Glutamatergic neuron (in vitro differentiated cells): Measurements from ENCODE around the gene CFAP73. TPM values are rescaled to one million over a fixed set of nuclear protein-coding genes. Genes with fewer than 3 reads are reported as not detected.

ENCODE experiments used
- DNase-seq: peaks from one replicate; pipeline ENCODE4 v3.0.0; 2022
- H3K27ac Mint-ChIP-seq: one replicate; pipeline ENCODE4 v1.8.0; 2020; ENCODE audit warnings: mild to moderate bottlenecking, mixed read lengths, inconsistent platforms; ENCODE audit not compliant: unreplicated experiment
- H3K27me3 Mint-ChIP-seq: one replicate; pipeline ENCODE4 v1.8.0; 2020; ENCODE audit warnings: mild to moderate bottlenecking, moderate library complexity, mixed read lengths, inconsistent platforms; ENCODE audit not compliant: unreplicated experiment
- H3K36me3 Mint-ChIP-seq: one replicate; pipeline ENCODE4 v1.8.0; 2020; ENCODE audit warnings: mild to moderate bottlenecking, mixed read lengths, inconsistent platforms; ENCODE audit not compliant: unreplicated experiment
- H3K4me1 Mint-ChIP-seq: one replicate; pipeline ENCODE4 v1.8.0; 2020; ENCODE audit warnings: mild to moderate bottlenecking, low read depth, mixed read lengths, inconsistent platforms; ENCODE audit not compliant: unreplicated experiment
- H3K4me3 Mint-ChIP-seq: one replicate; pipeline ENCODE4 v1.8.0; 2020; ENCODE audit warnings: mild to moderate bottlenecking, mixed read lengths, inconsistent platforms; ENCODE audit not compliant: unreplicated experiment
- H3K9me3 Mint-ChIP-seq: one replicate; pipeline ENCODE4 v1.8.0; 2020; ENCODE audit warnings: mild to moderate bottlenecking, moderate library complexity, mixed read lengths, inconsistent platforms; ENCODE audit not compliant: unreplicated experiment
- CTCF ChIP-seq: fragments of 200-600 bp; sonication (generic); IDR thresholded peaks from one replicate; pipeline ENCODE4 v1.5.0; 2021; ENCODE audit not compliant: partially characterized antibody, unreplicated experiment
- total RNA-seq: library from RNA; stranded (reverse); fragmentation: NEBNext Ultra II Directional; extraction: Animal tissue kit (Norgen Biotek cat#: 25700); gene quantifications from one replicate; pipeline ENCODE4 v1.2.1, GENCODE V29; 2021; ENCODE audit not compliant: unreplicated experiment

CFAP73 gene
- total RNA-seq, 1 donor from 2014 or later, result not detected

- Mint-ChIP-seq H3K4me1 (no peaks in the 10 kb centered on the region), H3K36me3 (peaks cover 6% of the 10 kb centered on the region), H3K27ac (no peak overlapping the region), H3K9me3 (no peaks in the 10 kb centered on the region), H3K4me3 (no peak overlapping the region), H3K27me3 (peaks cover 2% of the 10 kb centered on the region)
- no peak for DNase-seq
- TF ChIP-seq CTCF, result no peak
Measured at GRCh38 chr12:113172185-113172584, 22.7 kb downstream of the CFAP73 start.

GRCh38 chr12:113173081-113173698, 23.7 kb downstream of the CFAP73 start:
- no peak for DNase-seq
- H3K27ac Mint-ChIP-seq, result no peak overlapping the region
- H3K4me3 Mint-ChIP-seq, result no peak overlapping the region
- H3K9me3 Mint-ChIP-seq, result no peaks in the 10 kb centered on the region
- peaks cover 2% of the 10 kb centered on the region for H3K27me3 Mint-ChIP-seq
- peaks cover 11% of the 10 kb centered on the region for H3K36me3 Mint-ChIP-seq
- no peaks in the 10 kb centered on the region for H3K4me1 Mint-ChIP-seq
- no peak for TF ChIP-seq CTCF

- Mint-ChIP-seq H3K27ac (no peak overlapping the region), H3K27me3 (peaks cover 2% of the 10 kb centered on the region), H3K4me1 (no peaks in the 10 kb centered on the region), H3K4me3 (no peak overlapping the region), H3K9me3 (no peaks in the 10 kb centered on the region), H3K36me3 (peaks cover 11% of the 10 kb centered on the region)
- peak; percentile 100 for TF ChIP-seq CTCF
- peak; percentile 87 for DNase-seq
Measured at GRCh38 chr12:113174461-113175384, 25.2 kb downstream of the CFAP73 start.

GRCh38 chr12:113179023-113179422, 29.5 kb downstream of the CFAP73 start:
- no peak for TF ChIP-seq CTCF
- Mint-ChIP-seq H3K27ac (no peak overlapping the region), H3K4me3 (no peak overlapping the region), H3K36me3 (peaks cover 11% of the 10 kb centered on the region), H3K4me1 (no peaks in the 10 kb centered on the region), H3K27me3 (peaks cover 4% of the 10 kb centered on the region), H3K9me3 (peaks cover 4% of the 10 kb centered on the region)
- no peak for DNase-seq

GRCh38 chr12:113180333-113180732, 30.8 kb downstream of the CFAP73 start:
- H3K4me3 Mint-ChIP-seq, result no peak overlapping the region
- no peak for DNase-seq
- TF ChIP-seq CTCF, result no peak
- no peaks in the 10 kb centered on the region for H3K4me1 Mint-ChIP-seq
- no peak overlapping the region for H3K27ac Mint-ChIP-seq
- H3K27me3 Mint-ChIP-seq, result peaks cover 1% of the 10 kb centered on the region
- H3K9me3 Mint-ChIP-seq, result peaks cover 4% of the 10 kb centered on the region
- peaks cover 11% of the 10 kb centered on the region for H3K36me3 Mint-ChIP-seq
